Mesendoderm (in vitro differentiated cells): ENCODE results near the gene BIRC5.

Experiments
- DNase-seq: peaks from one replicate; pipeline ENCODE4 v3.0.0; 2013
- H2AK5ac ChIP-seq: 2 replicates; pipeline ENCODE4 v1.6.1; 2013; ENCODE audit warnings: low read length, inconsistent platforms
- H2BK120ac ChIP-seq: 2 replicates; pipeline ENCODE4 v1.6.1; 2013; ENCODE audit warnings: low read depth, mild to moderate bottlenecking, low read length, moderate library complexity, mixed read lengths
- H2BK15ac ChIP-seq: replicated peaks from 2 replicates; pipeline ENCODE4 v1.6.1; 2013; ENCODE audit warnings: low read depth, mild to moderate bottlenecking, moderate library complexity
- H2BK5ac ChIP-seq: 2 replicates; pipeline ENCODE4 v1.6.1; 2013; ENCODE audit warnings: low read length, inconsistent platforms
- H3K18ac ChIP-seq: 2 replicates; pipeline ENCODE4 v1.6.1; 2013; ENCODE audit warnings: mild to moderate bottlenecking, low read length, mixed read lengths
- H3K23ac ChIP-seq: one replicate; pipeline ENCODE4 v1.6.1; 2013; ENCODE audit warnings: low read length
- H3K27ac ChIP-seq: 2 replicates; pipeline ENCODE4 v1.5.1; 2013; ENCODE audit warnings: low read depth, mild to moderate bottlenecking, inconsistent platforms, low read length, moderate library complexity
- H3K27me3 ChIP-seq: 2 replicates; pipeline ENCODE4 v1.6.1; 2013; ENCODE audit warnings: low read length, control low read depth, mild to moderate bottlenecking, inconsistent platforms; ENCODE audit not compliant: insufficient read depth, poor library complexity
- H3K36me3 ChIP-seq: 2 replicates; pipeline ENCODE4 v1.6.1; 2013; ENCODE audit warnings: low read length, inconsistent platforms; ENCODE audit not compliant: control insufficient read depth, insufficient read depth
- H3K4ac ChIP-seq: one replicate; pipeline ENCODE4 v1.6.1; 2013; ENCODE audit warnings: low read depth, mild to moderate bottlenecking, low read length, moderate library complexity
- H3K4me1 ChIP-seq: 2 replicates; pipeline ENCODE4 v1.6.1; 2013; ENCODE audit warnings: low read depth, low read length, inconsistent platforms; ENCODE audit not compliant: control insufficient read depth
- H3K4me2 ChIP-seq: 2 replicates; pipeline ENCODE4 v1.6.1; 2013; ENCODE audit warnings: low read length
- H3K4me3 ChIP-seq: 2 replicates; pipeline ENCODE4 v1.5.1; 2013; ENCODE audit warnings: mild to moderate bottlenecking, low read length
- H3K56ac ChIP-seq: one replicate; pipeline ENCODE4 v1.6.1; 2013; ENCODE audit warnings: low read length
- H3K79me1 ChIP-seq: 2 replicates; pipeline ENCODE4 v1.6.1; 2013; ENCODE audit warnings: low read length, inconsistent platforms
- H3K79me2 ChIP-seq: 2 replicates; pipeline ENCODE4 v1.6.1; 2013; ENCODE audit warnings: mild to moderate bottlenecking, low read length; ENCODE audit not compliant: control insufficient read depth, insufficient read depth
- H3K9ac ChIP-seq: 2 replicates; pipeline ENCODE4 v1.6.1; 2013; ENCODE audit warnings: low read length, inconsistent platforms
- H4K5ac ChIP-seq: one replicate; pipeline ENCODE4 v1.6.1; 2013; ENCODE audit warnings: low read length
- H4K8ac ChIP-seq: one replicate; pipeline ENCODE4 v1.6.1; 2013; ENCODE audit warnings: low read depth, mild to moderate bottlenecking, control low read depth, low read length, moderate library complexity
- WGBS: extraction: QIAGEN DNeasy Blood & Tissue Kit; methylation state at CpG from one replicate; pipeline ENCODE4 v1.1.7; 2013; ENCODE audit warnings: low lambda C conversion rate, missing lambda C conversion rate; ENCODE audit not compliant: insufficient coverage; ENCODE audit errors: extremely low coverage; 5-methylcytosine and 5-hydroxymethylcytosine counted together

Gene BIRC5

GRCh38 chr17:78249818-78250806 lies 36.1 kb downstream of the BIRC5 start:
- H3K4me3 ChIP-seq = no peak overlapping the region
- WGBS = no CpG with 5 or more reads among the region's 20 CpGs
- H3K23ac ChIP-seq = no peak overlapping the region

GRCh38 chr17:78250891-78251772 lies 37.1 kb downstream of the BIRC5 start:
- Histone ChIP-seq H2AK5ac (no peak overlapping the region), H2BK120ac (no peak overlapping the region), H3K4me2 (no peak overlapping the region), H3K23ac (peak overlapping the region; percentile 48), H4K8ac (no peak overlapping the region), H3K9ac (peak overlapping the region; percentile 54), H3K4ac (peak overlapping the region; percentile 79), H3K36me3 (no peaks in the 10 kb centered on the region), H2BK15ac (no peak overlapping the region), H3K27ac (no peak overlapping the region), H2BK5ac (no peak overlapping the region), H3K27me3 (no peaks in the 10 kb centered on the region), H3K18ac (no peak overlapping the region), H3K4me1 (peaks cover 4% of the 10 kb centered on the region), H3K79me1 (no peaks in the 10 kb centered on the region), H3K56ac (peak overlapping the region; percentile 59), H4K5ac (no peak overlapping the region), H3K79me2 (no peaks in the 10 kb centered on the region), H3K4me3 (no peak overlapping the region)
- peak; percentile 93 for DNase-seq
- WGBS = no CpG with 5 or more reads among the region's 27 CpGs

More at GRCh38 chr17:78249818-78250806, 36.1 kb downstream of the BIRC5 start:
- H4K8ac ChIP-seq = no peak overlapping the region
- H3K4me1 ChIP-seq = peaks cover 2% of the 10 kb centered on the region
- H4K5ac ChIP-seq = no peak overlapping the region
- H3K9ac ChIP-seq = peak overlapping the region; percentile 41
- no peak overlapping the region for H3K4me2 ChIP-seq
- H3K79me1 ChIP-seq = no peaks in the 10 kb centered on the region
- H3K27me3 ChIP-seq = no peaks in the 10 kb centered on the region
- no peaks in the 10 kb centered on the region for H3K36me3 ChIP-seq
- no peak overlapping the region for H3K18ac ChIP-seq
- DNase-seq = no peak
- no peak overlapping the region for H2BK120ac ChIP-seq
- peak overlapping the region; percentile 65 for H2AK5ac ChIP-seq
- no peak overlapping the region for H3K27ac ChIP-seq
- peak overlapping the region; percentile 59 for H3K56ac ChIP-seq
- no peak overlapping the region for H2BK15ac ChIP-seq
- no peaks in the 10 kb centered on the region for H3K79me2 ChIP-seq
- no peak overlapping the region for H3K4ac ChIP-seq
- H2BK5ac ChIP-seq = no peak overlapping the region

- Histone ChIP-seq H2AK5ac (no peak overlapping the region), H3K79me1 (no peaks in the 10 kb centered on the region), H3K79me2 (no peaks in the 10 kb centered on the region), H3K18ac (no peak overlapping the region), H3K27ac (no peak overlapping the region), H4K8ac (no peak overlapping the region), H3K4ac (no peak overlapping the region), H3K4me2 (no peak overlapping the region), H3K4me3 (no peak overlapping the region), H4K5ac (no peak overlapping the region), H3K56ac (no peak overlapping the region), H2BK120ac (no peak overlapping the region), H3K36me3 (no peaks in the 10 kb centered on the region), H3K4me1 (peaks cover 7% of the 10 kb centered on the region), H2BK5ac (no peak overlapping the region), H3K9ac (no peak overlapping the region), H3K27me3 (no peaks in the 10 kb centered on the region), H2BK15ac (no peak overlapping the region), H3K23ac (no peak overlapping the region)
- no CpG with 5 or more reads among the region's 6 CpGs for WGBS
- no peak for DNase-seq
Observed at GRCh38 chr17:78251773-78252103, 37.7 kb downstream of the BIRC5 start.

- H3K18ac ChIP-seq = no peak overlapping the region
- no peak overlapping the region for H2BK5ac ChIP-seq
- H3K23ac ChIP-seq = no peak overlapping the region
- no peaks in the 10 kb centered on the region for H3K27me3 ChIP-seq
- H3K4me1 ChIP-seq = peaks cover 10% of the 10 kb centered on the region
- no peaks in the 10 kb centered on the region for H3K79me1 ChIP-seq
- H2BK120ac ChIP-seq = no peak overlapping the region
- no peaks in the 10 kb centered on the region for H3K36me3 ChIP-seq
- no peaks in the 10 kb centered on the region for H3K79me2 ChIP-seq
- H2AK5ac ChIP-seq = no peak overlapping the region
- no peak overlapping the region for H3K4me2 ChIP-seq
- H4K8ac ChIP-seq = no peak overlapping the region
- DNase-seq = no peak
- no CpG with 5 or more reads among the region's 12 CpGs for WGBS
- H3K4ac ChIP-seq = no peak overlapping the region
- H3K9ac ChIP-seq = no peak overlapping the region
- H3K4me3 ChIP-seq = no peak overlapping the region
- no peak overlapping the region for H4K5ac ChIP-seq
- H2BK15ac ChIP-seq = no peak overlapping the region
- no peak overlapping the region for H3K27ac ChIP-seq
- H3K56ac ChIP-seq = no peak overlapping the region
Observed at GRCh38 chr17:78252111-78252634, 38.1 kb downstream of the BIRC5 start.

GRCh38 chr17:78252701-78253635 lies 38.9 kb downstream of the BIRC5 start:
- Histone ChIP-seq H3K4me1 (peaks cover 10% of the 10 kb centered on the region), H2BK5ac (no peak overlapping the region), H3K56ac (peak overlapping the region; percentile 53), H2BK15ac (no peak overlapping the region), H3K79me2 (no peaks in the 10 kb centered on the region), H3K36me3 (no peaks in the 10 kb centered on the region), H3K9ac (peak overlapping the region; percentile 25), H3K18ac (no peak overlapping the region), H4K5ac (no peak overlapping the region), H3K23ac (peak overlapping the region; percentile 12), H3K79me1 (no peaks in the 10 kb centered on the region), H3K27me3 (no peaks in the 10 kb centered on the region), H2AK5ac (no peak overlapping the region), H2BK120ac (no peak overlapping the region), H4K8ac (no peak overlapping the region), H3K4me3 (no peak overlapping the region), H3K4ac (no peak overlapping the region), H3K4me2 (no peak overlapping the region), H3K27ac (no peak overlapping the region)
- WGBS = no CpG with 5 or more reads among the region's 15 CpGs
- DNase-seq = no peak
